Islet precursor cell (in vitro differentiated cells): ENCODE results near the gene TMLHE.
"Not testable (repeated sequence)": the region's sequence is repeated elsewhere in the genome, so short reads cannot be mapped to it uniquely, and the experiment has no call there.

Source experiments
- DNase-seq: peaks from one replicate; pipeline ENCODE4 v3.0.0-alpha.2; 2018

The TMLHE gene, protein sequence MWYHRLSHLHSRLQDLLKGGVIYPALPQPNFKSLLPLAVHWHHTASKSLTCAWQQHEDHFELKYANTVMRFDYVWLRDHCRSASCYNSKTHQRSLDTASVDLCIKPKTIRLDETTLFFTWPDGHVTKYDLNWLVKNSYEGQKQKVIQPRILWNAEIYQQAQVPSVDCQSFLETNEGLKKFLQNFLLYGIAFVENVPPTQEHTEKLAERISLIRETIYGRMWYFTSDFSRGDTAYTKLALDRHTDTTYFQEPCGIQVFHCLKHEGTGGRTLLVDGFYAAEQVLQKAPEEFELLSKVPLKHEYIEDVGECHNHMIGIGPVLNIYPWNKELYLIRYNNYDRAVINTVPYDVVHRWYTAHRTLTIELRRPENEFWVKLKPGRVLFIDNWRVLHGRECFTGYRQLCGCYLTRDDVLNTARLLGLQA

GRCh38 chrX:155612312-155613224, at the start of gene TMLHE, which contains the start of gene SPRY3:
Gene TMLHE, minus strand, starts transcription at chrX:155612952. Its CDS starts 67,676 bp downstream, at chrX:155545276.
Gene SPRY3, plus strand, starts transcription at chrX:155612586.
- peak; percentile 74 for DNase-seq

DNA sequence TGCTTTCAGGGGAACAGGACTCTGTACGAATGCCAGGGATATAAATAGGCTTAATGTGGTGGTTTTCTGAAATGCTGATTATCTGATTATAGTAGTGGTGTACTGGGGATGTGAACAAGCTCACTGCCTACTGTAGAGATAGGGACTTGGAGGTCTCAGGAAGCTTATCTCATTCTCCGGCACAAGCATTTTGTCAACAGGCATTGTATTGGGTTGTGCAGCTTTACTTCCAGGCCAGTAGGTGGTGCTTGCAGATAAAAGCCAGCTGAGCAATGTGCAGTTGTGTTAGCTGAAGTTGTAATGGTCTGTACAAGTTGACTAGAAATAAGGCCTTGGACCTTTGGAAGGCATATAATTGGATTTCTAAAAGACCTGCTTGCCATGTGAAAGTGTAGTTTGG, 49.5 kb upstream of the TMLHE start:
- peak; percentile 44 for DNase-seq

GRCh38 chrX:155645180-155645579, 32.4 kb upstream of the TMLHE start:
- DNase-seq = no peak

DNA sequence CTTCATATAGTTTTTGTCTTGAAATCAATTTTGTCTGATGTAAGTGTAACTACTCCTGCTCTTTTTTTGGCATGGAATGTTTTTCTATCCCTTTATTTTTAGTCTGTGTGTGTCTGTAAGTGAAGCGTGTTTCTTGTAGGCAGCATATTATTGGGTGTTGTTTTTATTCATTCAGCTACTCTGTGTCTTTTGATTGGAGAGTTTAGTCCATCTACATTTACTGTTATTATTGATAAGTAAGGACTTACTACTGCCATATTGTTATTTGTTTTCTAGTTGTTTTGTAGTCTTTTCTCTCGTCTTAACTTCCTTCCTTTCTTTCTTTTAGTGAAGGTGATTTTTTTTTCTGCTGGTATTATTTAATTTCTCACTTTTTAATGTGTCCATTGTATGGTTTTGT, 30.5 kb upstream of the TMLHE start:
- no peak for DNase-seq

DNA sequence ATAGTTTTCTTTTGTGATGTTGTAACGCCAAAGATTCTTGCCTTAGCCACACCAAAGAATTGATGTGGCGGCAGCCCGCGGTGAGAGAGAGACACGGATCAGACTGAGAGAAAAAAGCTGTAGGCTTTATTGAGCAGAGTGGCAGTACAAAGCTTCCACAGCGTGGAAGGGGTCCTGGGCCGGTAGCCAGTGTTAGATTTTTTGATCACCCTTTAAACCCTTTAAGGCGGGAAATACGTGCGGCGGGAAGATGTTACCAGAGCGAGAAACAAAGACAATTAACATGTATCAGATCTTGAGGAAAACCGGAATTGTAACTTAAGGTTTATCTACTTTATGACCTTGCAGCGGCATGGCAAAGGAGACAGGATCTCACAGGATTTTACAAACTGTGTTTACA, 28.6 kb upstream of the TMLHE start:
- DNase-seq = peak; percentile 63

- no peak for DNase-seq
These were observed 25.0 kb upstream of the TMLHE start for GRCh38 chrX:155637714-155638113.

DNA sequence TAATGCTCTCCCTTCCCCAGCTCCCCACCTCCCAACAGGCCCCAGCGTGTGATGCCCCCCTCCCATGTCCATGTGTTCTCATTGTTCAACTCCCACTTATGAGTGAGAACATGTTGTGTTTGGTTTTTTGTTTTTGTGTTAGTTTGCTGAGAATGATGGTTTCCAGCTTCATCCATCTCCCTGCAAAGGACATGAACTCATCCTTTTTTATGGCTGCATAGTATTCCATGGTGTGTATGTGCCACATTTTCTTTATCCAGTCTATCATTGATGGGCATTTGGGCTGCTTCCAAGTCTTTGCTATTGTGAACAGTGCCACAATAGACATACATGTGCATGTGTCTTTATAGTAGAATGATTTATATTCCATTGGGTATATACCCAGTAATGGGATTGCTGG, 22.3 kb upstream of the TMLHE start:
- DNase-seq = not testable (repeated sequence)

DNA sequence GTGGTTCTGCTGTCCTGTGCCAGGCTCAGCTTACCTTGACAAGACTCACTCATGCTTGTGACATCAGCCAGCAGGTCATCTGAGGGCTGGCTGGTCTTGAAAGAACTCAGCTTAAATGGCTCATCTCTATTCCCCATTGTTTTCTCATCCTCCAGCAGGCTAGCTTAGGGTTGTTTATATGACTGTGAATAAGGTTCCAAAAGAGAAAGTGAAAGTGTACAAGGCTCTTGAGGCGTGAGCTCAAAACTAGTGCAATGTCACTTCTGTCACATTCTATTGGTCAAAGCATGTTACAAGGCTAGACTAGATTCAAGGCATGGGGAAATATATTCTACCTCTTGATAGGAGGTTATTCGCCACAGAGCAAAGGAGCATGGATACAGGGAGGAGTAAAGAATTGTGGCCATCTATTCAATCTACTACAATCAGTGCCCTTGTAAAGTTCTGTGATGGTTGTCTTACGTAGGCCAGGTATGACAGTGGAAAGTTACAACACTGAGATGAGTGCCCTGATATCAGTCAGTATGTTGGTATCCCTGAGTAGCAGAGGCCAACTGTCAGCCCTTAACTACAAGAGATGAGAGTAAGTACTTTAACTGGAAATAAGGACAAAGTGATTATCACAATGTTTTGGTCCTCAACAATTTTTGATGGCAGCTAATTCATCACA, 19.8 kb upstream of the TMLHE start:
- no peak for DNase-seq

DNA sequence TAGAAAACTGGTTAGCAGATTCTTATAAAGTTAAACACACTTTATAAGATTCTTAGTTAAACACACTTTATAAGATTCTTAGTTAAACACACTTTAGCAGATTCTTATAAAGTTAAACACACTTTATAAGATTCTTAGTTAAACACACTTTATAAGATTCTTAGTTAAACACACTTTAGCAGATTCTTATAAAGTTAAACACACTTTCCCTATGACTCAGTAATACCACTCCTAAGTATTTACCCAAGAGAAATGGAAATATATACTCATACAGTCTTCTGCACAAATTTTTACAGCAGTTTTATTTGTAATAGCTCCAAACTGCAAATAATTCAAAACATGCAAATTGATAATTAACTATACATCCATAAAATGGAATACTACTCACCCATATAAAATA, 7.4 kb upstream of the TMLHE start:
- DNase-seq = not testable (repeated sequence)

GRCh38 chrX:155615938-155616337, 3.2 kb upstream of the TMLHE start:
- no peak for DNase-seq

DNA sequence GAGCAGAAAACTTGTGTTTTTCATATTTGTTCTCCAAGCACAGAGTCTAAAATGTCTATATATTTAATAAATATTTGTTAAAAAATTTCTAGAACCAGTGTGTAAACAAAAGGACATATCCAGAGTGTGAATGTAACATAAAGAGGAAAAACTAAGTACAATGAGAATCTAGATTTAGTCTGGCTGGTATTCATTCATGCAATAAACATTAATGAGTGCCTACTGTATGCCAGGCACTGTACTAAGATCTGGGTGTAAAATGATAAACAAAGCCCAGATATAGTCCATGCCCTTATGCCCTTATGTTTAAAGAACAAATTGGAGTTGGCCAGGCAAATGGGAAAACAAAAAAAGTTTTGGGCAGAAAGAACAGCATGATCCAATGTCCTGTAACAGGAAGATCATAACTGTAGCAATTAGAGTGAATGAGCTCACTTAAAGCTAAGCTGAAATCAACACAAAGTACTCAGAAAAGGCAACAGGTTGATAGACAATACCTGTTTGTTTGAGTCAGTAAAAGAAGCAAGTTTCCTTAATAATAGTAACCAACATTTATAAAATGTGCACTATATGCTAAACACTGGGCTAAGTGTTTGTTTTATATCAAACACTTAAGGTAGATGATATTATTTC, 1.3 kb upstream of the TMLHE start:
- no peak for DNase-seq

GRCh38 chrX:155611302-155611701, 1.4 kb downstream of the TMLHE start:
- DNase-seq = no peak

DNA sequence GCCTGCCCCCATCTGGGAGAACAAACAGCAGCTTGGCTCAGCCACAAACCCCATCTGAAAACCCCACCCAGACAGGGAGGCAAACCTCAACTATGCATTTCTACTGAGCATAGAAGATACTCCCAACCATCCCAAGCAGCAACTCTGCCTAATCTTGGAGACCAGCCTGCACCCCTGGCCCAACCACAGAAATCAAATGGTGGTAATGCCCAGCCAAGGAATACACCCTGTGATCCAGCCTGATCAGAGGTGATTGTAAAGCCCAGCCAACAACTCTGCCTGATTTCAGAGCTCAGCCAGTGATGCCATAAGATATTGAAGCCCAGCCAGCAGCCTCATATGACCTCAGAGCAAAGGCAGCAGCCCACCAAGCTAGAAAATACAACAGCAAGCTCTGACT, 19.8 kb downstream of the TMLHE start:
- DNase-seq = no peak

- no peak for DNase-seq
These were observed 20.4 kb downstream of the TMLHE start for GRCh38 chrX:155592331-155592730.

GRCh38 chrX:155577682-155578081, 35.1 kb downstream of the TMLHE start:
- no peak for DNase-seq

GRCh38 chrX:155563099-155563498, 49.7 kb downstream of the TMLHE start:
- DNase-seq = no peak

DNA sequence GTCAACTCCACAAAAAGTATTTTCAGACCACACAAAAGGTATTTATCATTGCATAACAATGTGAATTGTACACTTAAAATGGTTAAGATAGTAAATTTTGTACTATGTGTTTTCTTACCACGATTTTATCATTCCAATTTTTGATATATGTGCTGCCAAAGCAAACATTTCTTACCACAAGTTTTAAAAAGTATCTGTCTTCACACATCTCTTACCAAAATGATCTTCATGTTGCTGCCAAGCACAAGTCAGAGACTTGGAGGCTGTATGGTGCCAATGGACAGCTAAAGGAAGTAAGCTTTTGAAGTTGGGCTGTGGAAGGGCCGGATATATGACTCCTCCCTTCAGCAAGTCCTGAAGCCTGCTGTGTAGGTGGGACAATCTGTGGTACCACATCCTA, 67.9 kb downstream of the TMLHE start:
- DNase-seq = no peak

DNA sequence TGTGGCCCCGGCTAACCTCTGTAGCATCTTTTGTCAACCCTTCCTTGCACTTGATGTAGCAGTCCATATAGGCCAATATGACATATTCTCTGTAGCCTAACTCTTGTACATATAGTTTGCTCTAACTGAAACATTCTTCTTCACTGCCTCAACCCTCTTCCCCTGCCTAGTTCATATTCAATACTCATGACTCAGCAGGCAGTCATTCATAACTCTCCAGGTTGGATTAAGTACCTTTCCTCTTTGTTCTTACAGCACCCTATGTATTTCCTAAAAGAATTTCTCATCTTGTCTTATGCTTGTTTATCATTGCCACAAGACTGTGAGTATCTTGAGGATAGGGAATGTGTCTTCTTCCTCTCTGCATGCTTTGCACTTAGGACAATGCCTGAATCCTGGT, 76.9 kb downstream of the TMLHE start:
- DNase-seq = no peak

DNA sequence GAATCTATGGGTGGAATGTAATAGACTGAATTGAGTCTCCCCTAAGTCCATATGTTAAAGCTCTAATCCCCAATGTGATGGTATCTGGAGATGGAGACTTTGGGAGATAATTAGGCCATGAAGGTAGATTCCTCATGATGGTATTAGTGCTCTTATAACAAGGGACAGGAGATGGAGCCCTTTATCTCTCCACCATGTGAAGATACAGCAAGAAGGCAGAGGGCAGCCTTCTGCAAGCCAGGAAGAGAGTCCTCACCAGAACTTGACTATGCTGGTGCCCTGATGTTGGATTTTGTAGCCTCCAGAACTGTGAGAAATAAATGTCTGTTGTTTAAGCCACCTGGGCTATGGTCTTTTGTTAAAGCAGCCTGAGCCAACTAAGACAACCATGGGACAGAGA, 78.0 kb downstream of the TMLHE start:
- DNase-seq = no peak

DNA sequence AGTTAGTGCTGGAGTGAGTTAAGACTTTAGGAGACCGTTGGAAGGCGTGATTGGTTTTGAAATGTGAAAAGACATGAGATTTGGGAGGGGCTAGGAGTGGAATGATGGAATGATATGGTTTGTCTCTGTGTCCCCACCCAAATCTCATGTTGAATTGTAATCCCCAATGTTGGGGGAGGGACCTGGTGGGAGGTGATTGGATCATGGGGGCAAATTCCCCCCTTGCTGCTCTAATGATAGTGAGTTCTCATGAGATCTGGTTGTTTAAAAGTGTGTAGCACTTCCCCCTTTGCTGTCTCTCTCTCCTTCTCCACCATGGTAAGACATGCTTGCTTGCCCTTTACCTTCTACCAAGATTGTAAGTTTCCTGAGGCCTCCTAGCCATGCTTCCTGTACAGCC, 85.7 kb downstream of the TMLHE start:
- not testable (repeated sequence) for DNase-seq

DNA sequence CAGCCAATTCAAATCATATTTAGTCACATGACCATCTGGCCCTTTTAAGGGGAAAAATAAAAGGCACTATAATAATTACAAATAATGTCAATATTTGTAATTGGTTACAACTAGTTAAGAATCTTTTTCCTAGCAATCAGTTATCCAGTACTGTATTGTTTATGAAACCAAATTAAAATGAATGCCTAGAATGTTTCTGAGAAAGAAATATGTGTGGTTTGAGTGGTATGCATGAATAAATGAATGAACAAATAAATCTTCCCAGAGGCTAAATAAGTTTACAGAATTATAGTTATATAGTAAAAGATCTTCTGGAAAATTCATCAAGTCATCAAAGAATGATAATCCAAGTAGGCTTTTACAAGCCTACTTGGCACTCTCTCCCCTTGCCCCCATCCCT, 98.5 kb downstream of the TMLHE start:
- DNase-seq = no peak

GRCh38 chrX:155505296-155505695, 107.5 kb downstream of the TMLHE start:
- DNase-seq = no peak

DNA sequence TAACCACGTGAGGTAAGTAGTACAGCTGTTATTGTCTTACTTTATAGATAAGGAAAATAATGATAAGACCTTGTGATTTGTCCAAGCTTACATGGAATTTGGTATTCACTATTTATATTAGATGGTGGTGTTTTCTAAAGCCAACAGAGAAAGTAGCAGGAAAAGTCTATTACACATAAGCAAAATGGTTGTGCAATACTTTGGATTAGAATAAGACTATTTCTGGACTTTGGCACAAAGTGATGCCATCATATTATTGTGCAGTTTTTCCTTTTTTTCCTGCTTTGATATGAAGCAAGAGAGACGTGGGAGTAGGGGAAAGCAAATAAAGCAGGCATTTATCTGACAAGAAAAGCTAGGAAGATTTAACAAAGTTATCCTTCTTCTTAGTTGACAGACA, 117.6 kb downstream of the TMLHE start:
- DNase-seq = not testable (repeated sequence)
